HuH-7.5 (cell line): ENCODE data around the gene MYO15A.

Experiments
- DNase-seq: peaks from one replicate; pipeline ENCODE4 v3.0.0; 2011; ENCODE audit warnings: low spot score

The MYO15A gene

GRCh38 chr17:18105595-18105994 lies 3.0 kb upstream of the MYO15A start:
- no peak for DNase-seq

DNA sequence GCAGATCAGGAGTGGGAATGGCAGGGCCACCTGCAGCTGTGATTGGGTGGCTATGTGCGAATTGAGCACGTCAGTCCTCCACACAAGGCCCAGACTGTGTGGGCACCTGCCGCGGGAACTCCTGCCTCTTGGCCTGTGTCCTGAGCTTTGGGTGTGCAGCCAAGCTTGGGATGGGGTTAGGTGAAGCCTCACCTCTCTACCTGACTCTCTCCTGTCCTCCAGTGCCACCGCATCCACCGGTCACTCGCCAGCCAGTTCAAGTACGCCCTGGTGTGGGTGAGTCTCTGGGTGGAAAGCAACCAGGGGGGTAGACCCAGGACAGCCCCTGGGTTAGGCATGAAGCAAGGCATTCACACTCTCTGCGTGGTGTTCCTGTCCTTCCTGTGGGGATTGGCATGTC lies 2.3 kb upstream of the MYO15A start:
- no peak for DNase-seq

DNA sequence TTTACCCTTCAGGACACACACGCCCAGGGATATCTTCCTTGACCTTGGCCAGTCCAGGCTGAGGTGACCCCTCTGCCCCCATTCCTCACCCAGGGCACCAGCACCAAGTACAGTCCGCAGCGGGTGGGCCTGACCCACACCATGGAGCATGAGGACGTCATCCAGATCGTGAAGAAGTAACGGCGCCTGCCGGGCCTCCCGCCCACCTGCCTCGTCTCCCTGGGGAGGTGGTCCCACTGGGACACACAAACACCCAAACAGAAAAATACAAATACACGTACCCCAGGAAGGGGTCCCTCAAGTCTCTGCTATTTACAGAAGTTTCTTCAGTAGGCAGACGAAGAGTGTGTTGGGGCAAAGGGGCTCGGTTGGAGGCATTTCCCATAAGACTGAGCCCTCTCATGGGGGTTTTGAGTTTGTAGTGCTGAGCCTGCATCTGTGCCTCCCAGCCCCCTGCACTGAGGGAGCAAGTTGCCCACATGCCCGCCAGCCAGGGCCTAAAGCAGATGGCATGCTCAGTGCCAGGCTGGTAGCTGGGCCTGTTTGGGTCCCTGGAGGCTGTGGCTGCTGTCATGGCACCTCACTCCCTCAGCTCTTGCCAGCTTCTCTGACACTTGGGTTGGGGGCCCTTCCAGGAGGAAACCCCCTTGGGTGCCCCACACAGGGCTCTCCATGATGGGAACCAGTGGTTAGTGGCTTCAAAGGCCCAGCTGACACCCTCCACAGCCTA lies 1.3 kb upstream of the MYO15A start:
- DNase-seq = no peak

DNA sequence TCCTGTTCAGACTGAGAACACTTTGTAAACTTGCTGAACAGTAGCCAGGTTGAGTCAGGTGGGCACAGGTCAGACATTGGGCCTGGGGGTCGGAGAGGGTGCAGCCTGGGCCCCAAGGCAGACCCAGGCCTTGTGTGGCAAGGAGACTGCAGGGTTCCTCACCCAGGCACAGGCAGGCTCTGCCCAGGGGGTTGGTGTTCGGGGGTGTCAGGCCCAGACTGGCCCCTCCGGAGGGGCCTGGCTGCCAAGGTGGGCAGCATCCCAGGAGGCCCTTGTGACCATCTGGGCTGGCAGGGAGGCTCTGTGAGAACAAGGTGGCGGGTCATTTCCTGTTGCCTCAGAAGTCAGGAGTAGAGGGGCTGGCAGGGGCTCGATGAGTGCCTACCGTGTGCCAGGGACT lies 585 bp upstream of the MYO15A start:
- DNase-seq = no peak

DNA sequence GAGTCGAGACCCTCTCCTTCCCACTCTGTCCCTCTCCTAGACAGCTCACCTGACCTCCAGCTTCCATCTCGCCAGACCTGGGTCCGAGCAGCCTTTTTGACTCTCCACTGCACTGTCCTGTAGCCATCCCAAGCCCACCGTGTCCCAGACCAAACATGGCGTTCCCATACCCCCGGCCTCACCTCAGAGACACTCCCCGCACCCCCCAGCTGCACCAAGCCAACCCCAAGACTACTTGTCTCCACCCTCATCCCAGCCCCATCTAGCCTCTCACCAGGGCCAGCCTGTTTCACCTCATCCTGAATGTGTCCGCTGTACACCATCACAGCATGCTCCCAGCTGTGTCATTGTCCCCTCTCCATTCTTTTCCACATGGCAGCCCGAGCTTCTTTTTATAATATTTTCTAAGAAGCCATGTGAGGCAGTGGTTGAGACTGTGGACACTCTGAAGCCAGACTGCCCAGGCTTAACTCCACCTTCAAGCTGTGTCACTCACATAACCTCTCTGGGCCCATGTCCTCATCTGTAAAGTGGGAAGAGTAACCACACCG lies 1.5 kb downstream of the MYO15A start:
- no peak for DNase-seq

GRCh38 chr17:18110636-18111145 lies 2.1 kb downstream of the MYO15A start:
- DNase-seq = no peak

DNA sequence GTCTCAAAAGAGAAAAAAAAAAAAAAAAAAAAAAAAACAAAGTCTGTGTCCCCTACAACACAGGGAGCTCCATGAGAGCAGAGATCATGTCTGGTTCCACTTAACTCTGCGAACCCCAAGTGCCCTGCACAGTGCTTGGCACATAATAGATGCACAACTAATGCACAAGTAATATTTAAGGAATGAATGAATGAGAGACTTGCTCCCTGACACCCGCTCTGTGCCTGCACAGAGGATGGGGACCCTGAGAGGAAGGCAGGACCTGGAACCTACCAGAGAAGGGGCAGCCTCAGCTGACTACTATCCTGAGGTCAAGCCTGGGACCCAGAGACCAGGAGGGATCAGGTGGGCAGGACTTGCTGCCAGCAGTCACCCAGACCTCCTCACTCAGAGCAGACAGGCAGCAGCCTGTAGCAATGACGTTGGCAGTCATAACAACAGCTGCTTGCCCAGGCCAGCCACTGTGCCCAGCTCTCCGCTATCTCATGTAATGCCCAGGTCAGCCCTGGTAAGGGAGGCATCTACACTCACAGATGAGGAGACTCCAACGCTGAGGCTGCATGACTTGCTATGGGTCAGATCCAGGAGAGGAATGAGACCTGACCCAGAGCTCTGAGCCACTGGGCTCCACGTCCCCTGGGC lies 2.9 kb downstream of the MYO15A start:
- DNase-seq = no peak

GRCh38 chr17:18115517-18115916 lies 7.0 kb downstream of the MYO15A start:
- no peak for DNase-seq

DNA sequence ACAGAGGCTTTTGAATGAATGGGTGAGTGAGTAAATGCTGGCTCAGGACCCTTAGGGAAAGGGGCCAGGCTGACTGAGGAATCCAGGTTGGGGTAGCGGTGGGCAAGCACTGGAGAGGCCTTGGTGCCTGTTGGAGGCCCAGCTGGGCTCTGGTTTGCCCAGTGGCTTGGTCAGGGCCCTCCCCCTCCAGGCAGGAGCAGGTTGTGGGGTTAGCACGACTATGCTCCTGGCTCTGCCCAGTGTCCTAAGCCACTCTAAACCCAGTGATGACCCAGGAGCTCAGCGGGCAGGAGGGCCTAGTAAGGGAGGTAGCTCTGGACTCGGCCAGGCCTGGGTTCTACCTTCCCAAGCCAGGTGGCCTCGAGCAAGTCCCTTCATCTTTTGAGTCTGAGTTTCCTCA lies 7.5 kb downstream of the MYO15A start:
- DNase-seq = no peak

DNA sequence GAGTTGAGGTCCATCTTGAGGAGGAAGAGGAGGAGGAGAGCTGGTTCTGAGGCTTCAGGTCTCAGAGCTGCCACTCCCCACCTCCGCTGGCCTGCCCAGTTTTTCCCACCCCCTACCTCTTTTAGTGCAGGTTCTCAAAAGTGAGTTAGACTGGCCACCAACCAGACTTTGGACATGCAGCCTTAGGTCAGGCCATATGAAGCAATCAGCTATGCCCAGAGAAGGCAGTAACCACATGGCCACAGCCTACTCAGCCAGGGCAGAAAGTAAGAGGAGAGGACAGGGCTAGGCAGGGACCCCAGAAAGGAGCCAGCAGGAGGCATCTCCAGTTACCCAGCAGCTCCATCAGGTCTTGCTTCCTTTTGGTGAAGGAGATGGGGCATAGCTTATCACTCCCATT lies 9.0 kb downstream of the MYO15A start:
- DNase-seq = no peak

DNA sequence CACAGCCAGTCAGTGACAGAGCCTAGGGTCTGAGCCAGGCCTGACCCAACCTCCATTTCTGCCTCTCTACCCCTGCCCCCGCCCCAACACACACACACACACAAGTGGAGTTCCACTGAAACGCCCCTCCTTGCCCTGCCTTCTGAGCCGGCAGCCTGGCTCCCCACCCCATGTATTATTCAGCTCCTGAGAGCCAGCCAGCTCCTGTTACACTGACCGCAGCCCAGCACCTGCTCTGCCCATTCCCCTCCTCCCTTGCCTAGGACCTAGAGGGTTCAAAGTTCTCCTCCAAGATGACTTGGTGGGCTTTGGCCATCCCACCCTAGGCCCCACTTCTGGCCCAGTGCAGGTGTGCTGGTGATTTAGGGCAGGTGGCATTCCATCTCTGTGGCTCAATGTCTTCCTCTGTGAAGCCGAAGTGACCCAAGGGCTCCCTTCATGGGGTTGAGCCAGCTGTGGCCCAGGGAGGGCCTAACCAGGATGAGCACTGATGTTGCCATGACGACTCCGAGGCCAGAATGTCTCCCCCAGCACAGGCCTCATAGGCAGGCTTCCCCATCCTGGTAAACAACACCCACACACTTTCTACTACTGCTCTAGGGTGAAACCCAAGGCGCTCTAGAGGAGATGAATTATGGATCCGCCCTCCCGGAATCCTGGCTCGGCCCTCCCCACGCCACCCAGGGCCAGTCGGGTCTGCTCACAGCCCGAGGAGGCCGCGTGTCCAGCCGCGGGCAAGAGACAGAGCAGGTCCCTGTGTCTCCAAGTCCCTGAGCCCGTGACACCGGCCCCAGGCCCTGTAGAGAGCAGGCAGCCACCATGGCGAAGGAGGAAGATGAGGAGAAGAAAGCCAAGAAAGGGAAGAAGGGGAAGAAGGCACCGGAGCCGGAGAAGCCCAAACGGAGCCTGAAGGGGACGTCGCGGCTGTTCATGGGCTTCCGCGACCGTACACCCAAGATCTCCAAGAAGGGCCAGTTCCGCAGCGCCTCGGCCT lies 9.7 kb downstream of the MYO15A start:
- no peak for DNase-seq

- DNase-seq = no peak
Observed at GRCh38 chr17:18119166-18119745, 10.7 kb downstream of the MYO15A start.

- DNase-seq = no peak
Observed at GRCh38 chr17:18119938-18120337, 11.4 kb downstream of the MYO15A start.

- DNase-seq = no peak
Observed at GRCh38 chr17:18120461-18121017, 12.0 kb downstream of the MYO15A start.

DNA sequence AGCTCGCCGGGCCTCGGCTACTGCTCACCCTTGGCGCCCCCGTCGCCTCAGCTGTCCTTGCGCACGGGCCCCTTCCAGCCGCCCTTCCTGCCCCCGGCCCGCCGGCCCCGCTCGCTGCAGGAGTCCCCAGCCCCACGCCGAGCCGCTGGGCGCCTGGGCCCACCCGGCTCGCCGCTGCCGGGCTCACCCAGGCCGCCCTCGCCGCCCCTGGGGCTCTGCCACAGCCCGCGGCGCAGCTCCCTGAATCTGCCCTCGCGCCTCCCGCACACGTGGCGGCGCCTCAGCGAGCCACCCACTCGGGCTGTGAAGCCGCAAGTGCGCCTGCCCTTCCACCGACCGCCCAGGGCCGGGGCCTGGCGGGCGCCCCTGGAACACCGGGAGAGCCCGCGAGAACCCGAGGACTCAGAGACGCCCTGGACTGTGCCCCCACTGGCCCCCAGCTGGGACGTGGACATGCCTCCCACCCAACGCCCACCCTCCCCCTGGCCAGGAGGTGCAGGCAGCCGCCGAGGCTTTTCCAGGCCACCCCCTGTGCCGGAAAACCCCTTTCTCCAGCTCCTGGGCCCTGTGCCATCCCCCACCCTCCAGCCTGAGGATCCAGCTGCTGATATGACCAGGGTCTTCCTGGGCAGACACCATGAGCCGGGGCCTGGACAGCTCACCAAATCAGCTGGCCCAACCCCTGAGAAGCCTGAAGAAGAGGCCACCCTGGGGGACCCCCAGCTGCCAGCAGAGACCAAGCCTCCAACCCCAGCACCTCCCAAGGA lies 12.8 kb downstream of the MYO15A start:
- no peak for DNase-seq

GRCh38 chr17:18122990-18123753 lies 14.6 kb downstream of the MYO15A start:
- DNase-seq = no peak

DNA sequence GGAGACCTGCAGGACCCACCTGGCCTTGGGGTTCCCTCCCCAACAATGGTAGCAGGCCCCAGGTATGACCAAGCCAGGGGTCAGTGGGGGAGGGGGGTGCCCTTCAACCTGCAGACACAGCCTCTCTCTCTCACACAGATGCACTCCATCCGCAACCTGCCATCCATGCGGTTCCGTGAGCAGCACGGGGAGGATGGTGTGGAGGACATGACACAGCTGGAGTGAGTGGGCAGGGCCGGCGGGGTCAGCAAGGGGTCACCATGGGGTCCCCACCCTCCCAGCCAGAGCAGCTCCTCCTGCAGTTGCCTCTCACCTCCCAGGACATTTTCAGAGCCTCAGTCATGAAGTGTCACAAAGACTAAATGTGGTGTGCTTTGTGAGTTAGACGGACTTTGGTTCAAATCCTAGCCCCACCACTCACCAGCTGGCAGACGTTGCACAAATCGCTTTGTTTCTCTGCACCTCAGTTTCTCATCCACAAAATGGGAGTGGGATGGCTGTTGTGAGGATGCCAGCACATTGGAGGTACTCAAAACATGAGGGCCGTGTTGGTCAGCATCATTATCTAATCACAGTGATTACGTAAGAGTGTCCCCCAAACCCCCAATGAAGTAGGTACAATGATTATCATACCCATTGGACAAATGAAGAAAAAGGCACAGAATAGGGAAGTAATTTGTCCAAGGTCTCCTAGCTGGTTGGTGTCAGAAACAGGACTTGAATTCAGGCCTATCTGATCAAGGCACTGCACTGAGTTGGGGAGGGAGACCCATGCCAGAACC lies 16.0 kb downstream of the MYO15A start:
- DNase-seq = no peak

DNA sequence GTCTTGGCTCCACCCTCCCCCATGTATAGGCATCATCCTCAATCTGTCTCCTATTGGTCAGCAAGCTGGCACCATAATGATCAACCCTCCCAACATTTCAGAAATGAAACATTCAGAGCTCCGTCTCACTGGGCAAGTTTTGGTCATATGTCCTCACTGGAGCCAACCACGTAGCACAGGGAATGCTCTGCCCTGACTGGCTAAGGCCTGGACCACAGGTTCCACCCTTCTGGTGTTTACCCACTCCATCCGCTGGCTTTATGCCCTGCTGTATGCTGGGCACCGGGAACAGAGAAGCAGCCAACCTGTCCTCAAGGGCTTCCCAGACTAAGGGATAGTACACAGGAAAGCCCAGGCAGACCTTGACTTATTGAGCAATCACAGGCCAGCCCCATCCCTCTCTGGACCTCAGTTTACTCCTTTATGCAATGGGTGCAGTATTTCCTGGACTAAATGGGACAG lies 20.5 kb downstream of the MYO15A start:
- no peak for DNase-seq

DNA sequence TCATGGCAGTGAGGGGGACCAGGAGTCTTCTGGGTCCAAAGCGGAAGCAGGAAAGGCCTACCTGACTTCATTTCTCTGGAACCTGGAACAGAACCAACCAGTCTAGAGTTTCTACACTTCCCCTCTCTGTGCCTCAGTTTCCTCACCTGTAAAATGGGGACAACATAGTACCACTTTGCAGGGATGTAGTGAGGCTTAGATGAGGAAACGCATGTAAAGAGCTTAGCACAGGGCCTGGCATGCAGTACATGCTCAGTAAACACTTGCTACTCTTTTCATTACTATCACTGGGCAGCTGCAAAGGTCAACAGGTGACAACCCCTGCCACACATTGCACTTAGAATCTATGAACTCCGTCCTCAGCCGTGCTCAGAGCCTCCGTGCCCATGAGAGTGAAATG lies 24.2 kb downstream of the MYO15A start:
- DNase-seq = no peak
